ENCODE measurements around the gene NPEPL1.

Gene NPEPL1

DNA sequence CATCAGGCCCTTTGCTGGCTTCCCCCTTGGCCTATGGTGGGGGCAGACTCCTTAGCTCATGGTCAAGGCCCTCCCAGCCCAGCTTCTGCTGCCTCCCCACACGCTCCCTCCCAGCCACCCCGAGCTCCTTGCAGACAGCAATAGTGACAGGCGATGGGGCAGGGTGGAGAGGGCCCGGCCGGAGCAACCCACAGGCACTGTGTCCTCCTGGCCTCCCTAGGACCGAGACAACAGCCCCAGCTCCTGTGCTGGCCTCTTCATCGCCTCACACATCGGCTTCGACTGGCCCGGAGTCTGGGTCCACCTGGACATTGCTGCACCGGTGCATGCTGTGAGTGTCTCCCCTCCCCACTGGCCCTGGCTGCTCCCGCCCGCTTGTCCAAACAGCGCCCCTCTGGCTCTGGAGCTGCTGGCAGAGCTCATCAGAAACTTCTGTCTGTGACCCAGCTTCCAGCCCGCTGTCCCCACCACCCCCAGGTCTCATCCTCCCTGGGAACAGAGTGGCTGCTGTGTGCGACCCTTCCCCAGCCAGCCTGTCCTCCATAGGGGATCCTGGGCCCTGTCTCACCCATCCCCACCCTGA, 21.8 kb downstream of the NPEPL1 start:
- TF ChIP-seq, protein P1, sequence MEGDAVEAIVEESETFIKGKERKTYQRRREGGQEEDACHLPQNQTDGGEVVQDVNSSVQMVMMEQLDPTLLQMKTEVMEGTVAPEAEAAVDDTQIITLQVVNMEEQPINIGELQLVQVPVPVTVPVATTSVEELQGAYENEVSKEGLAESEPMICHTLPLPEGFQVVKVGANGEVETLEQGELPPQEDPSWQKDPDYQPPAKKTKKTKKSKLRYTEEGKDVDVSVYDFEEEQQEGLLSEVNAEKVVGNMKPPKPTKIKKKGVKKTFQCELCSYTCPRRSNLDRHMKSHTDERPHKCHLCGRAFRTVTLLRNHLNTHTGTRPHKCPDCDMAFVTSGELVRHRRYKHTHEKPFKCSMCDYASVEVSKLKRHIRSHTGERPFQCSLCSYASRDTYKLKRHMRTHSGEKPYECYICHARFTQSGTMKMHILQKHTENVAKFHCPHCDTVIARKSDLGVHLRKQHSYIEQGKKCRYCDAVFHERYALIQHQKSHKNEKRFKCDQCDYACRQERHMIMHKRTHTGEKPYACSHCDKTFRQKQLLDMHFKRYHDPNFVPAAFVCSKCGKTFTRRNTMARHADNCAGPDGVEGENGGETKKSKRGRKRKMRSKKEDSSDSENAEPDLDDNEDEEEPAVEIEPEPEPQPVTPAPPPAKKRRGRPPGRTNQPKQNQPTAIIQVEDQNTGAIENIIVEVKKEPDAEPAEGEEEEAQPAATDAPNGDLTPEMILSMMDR (IDR thresholded peaks at IDR 0.05; ENCODE audit: control insufficient read depth, extremely low read depth, insufficient read depth): no peak
- H3K4me3 ChIP-seq (ENCODE audit: low read depth, low read length): no peak overlapping the region
- DNase-seq (ENCODE audit: low read depth): no peak

GRCh38 chr20:58714923-58715351, 22.3 kb downstream of the NPEPL1 start:
- no peak overlapping the region for H3K4me3 ChIP-seq (ENCODE audit: low read depth, low read length)
- DNase-seq (ENCODE audit: low read depth): no peak
- TF ChIP-seq, protein P1 (IDR thresholded peaks at IDR 0.05; ENCODE audit: control insufficient read depth, extremely low read depth, insufficient read depth): no peak

GRCh38 chr20:58715391-58715800, 22.8 kb downstream of the NPEPL1 start:
- no peak for DNase-seq (ENCODE audit: low read depth)
- H3K4me3 ChIP-seq (ENCODE audit: low read depth, low read length): no peak overlapping the region
- TF ChIP-seq, protein P1 (IDR thresholded peaks at IDR 0.05; ENCODE audit: control insufficient read depth, extremely low read depth, insufficient read depth): no peak

- DNase-seq (ENCODE audit: low read depth): no peak
- TF ChIP-seq, protein P1 (IDR thresholded peaks at IDR 0.05; ENCODE audit: control insufficient read depth, extremely low read depth, insufficient read depth): no peak
Measured at GRCh38 chr20:58715801-58716475, 23.3 kb downstream of the NPEPL1 start.

GRCh38 chr20:58716476-58717277, 24.1 kb downstream of the NPEPL1 start:
- no peak for DNase-seq (ENCODE audit: low read depth)
- no peak overlapping the region for H3K4me3 ChIP-seq (ENCODE audit: low read depth, low read length)

More at GRCh38 chr20:58715801-58716475, 23.3 kb downstream of the NPEPL1 start:
- H3K4me3 ChIP-seq (ENCODE audit: low read depth, low read length): no peak overlapping the region

GRCh38 chr20:58717278-58718091, 24.9 kb downstream of the NPEPL1 start:
- DNase-seq (ENCODE audit: low read depth): no peak
- TF ChIP-seq, protein P1 (IDR thresholded peaks at IDR 0.05; ENCODE audit: control insufficient read depth, extremely low read depth, insufficient read depth): no peak
- H3K4me3 ChIP-seq (ENCODE audit: low read depth, low read length): no peak overlapping the region

More at GRCh38 chr20:58716476-58717277, 24.1 kb downstream of the NPEPL1 start:
- TF ChIP-seq, protein P1 (IDR thresholded peaks at IDR 0.05; ENCODE audit: control insufficient read depth, extremely low read depth, insufficient read depth): no peak
